A549 (cell line): ENCODE results near the gene MACC1. TPM values are rescaled to one million over a fixed set of nuclear protein-coding genes. Genes with fewer than 3 reads are reported as not detected.

Source experiments
- ATAC-seq, 2 experiments: fragments of 200-7000 bp in 1 of 2; fragments of >200 bp in 1 of 2; cut with Nextera tagmentation in 1 of 2; cut with Tn5 transposase in 1 of 2; 3 replicates each; pipeline versions ENCODE4 v1.8.0 to v1.9.1; 2018 to 2020; ENCODE audit warnings: mild to moderate bottlenecking in 1 of 2, moderate library complexity in 1 of 2
- CTCF ChIA-PET: fragments of 300-600 bp; sonication (Branson Sonifier 250); formaldehyde crosslinking; extraction: SDS; loops from one replicate; lab custom pipeline; 2021; ENCODE audit warnings: antibody characterized with exemption, inconsistent platforms; lab: Yijun Ruan, JAX
- POLR2A ChIA-PET: fragments of 350-600 bp; formaldehyde crosslinking; extraction: SDS; loops from one replicate; lab custom pipeline; 2021; ENCODE audit warnings: antibody characterized with exemption, inconsistent platforms; lab: Yijun Ruan, JAX
- DNase-seq, 2 experiments: peaks; one replicate each; pipeline versions ENCODE4 v3.0.0 to v3.0.0-alpha.2; 2011 to 2016; ENCODE audit warnings: low read depth in 1 of 2, low spot score in 1 of 2
- FAIRE-seq: peaks from 2 replicates; lab custom pipeline; 2011; peaks lifted over from hg19 to GRCh38; lab: Jason Lieb, UNC
- H3K27ac ChIP-seq, 2 experiments: fragments of >200 bp; sonication (Bioruptor Twin); formaldehyde crosslinking; 3 replicates each; pipeline ENCODE4 v1.5.1; 2016 to 2017
- H3K4me1 ChIP-seq: fragments of >200 bp; sonication (Bioruptor Twin); formaldehyde crosslinking; 3 replicates; pipeline ENCODE4 v1.6.1; 2016
- H3K4me2 ChIP-seq: fragments of >200 bp; sonication (Bioruptor Twin); formaldehyde crosslinking; 3 replicates; pipeline ENCODE4 v1.6.1; 2016
- H3K4me3 ChIP-seq: fragments of >200 bp; sonication (Bioruptor Twin); formaldehyde crosslinking; 3 replicates; pipeline ENCODE4 v1.5.1; 2016
- H3K9me3 ChIP-seq: fragments of >200 bp; sonication (Bioruptor Twin); formaldehyde crosslinking; 3 replicates; pipeline ENCODE4 v1.6.1; 2016
- CBX2 ChIP-seq: fragments of 200-600 bp; sonication (generic); IDR thresholded peaks from 2 replicates; pipeline ENCODE4 v1.6.1; 2016; ENCODE audit warnings: low read depth, mild to moderate bottlenecking, borderline replicate concordance
- CBX8 ChIP-seq: fragments of 200-600 bp; sonication (generic); IDR thresholded peaks from 2 replicates; pipeline ENCODE4 v1.6.1; 2016
- CHD2 ChIP-seq: fragments of 150-350 bp; IDR thresholded peaks from 2 replicates; pipeline ENCODE4 v1.6.1; 2014; ENCODE audit warnings: low read length; ENCODE audit not compliant: partially characterized antibody
- CHD4 ChIP-seq: fragments of 200-600 bp; sonication (generic); IDR thresholded peaks from 2 replicates; pipeline ENCODE4 v1.6.1; 2016; ENCODE audit warnings: antibody characterized with exemption, mild to moderate bottlenecking, borderline replicate concordance
- CTCF ChIP-seq: fragments of >200 bp; sonication (Bioruptor Twin); formaldehyde crosslinking; IDR thresholded peaks from 3 replicates; pipeline ENCODE4 v1.5.1; 2016
- EHMT2 ChIP-seq: fragments of 200-600 bp; sonication (generic); IDR thresholded peaks from 2 replicates; pipeline ENCODE4 v1.6.1; 2016; ENCODE audit warnings: antibody characterized with exemption, low read depth, mild to moderate bottlenecking, moderate library complexity
- FOXS1 ChIP-seq: fragments of 250-450 bp; sonication (Bioruptor Pico); IDR thresholded peaks from 2 replicates; pipeline ENCODE4 v1.5.0; 2020; ENCODE audit warnings: mild to moderate bottlenecking, moderate library complexity
- GATA3 ChIP-seq: IDR thresholded peaks from 2 replicates; pipeline ENCODE4 v1.6.1; 2012; ENCODE audit warnings: borderline replicate concordance
- HOXB5 ChIP-seq: fragments of 250-450 bp; sonication (Bioruptor Pico); IDR thresholded peaks from 2 replicates; pipeline ENCODE4 v1.5.0; 2020; ENCODE audit warnings: mild to moderate bottlenecking, moderate library complexity
- JUNB ChIP-seq: fragments of >200 bp; sonication (Bioruptor Twin); formaldehyde crosslinking; IDR thresholded peaks from 2 replicates; pipeline ENCODE4 v1.6.1; 2016
- MAFK ChIP-seq: fragments of 450-650 bp; IDR thresholded peaks from 2 replicates; pipeline ENCODE4 v1.6.1; 2014; ENCODE audit not compliant: partially characterized antibody
- NFE2L2 ChIP-seq: fragments of 150-350 bp; conservative IDR thresholded peaks from 2 replicates; pipeline ENCODE4 v1.6.1; 2014; ENCODE audit warnings: low read length
- NPAS2 ChIP-seq: fragments of 250-450 bp; sonication (Bioruptor Pico); IDR thresholded peaks from 2 replicates; pipeline ENCODE4 v1.8.0; 2022; ENCODE audit warnings: mild to moderate bottlenecking, moderate library complexity, borderline replicate concordance
- POLR2A ChIP-seq: IDR thresholded peaks from 2 replicates; pipeline ENCODE4 v1.6.1; 2012; ENCODE audit warnings: mild to moderate bottlenecking, low read length
- RAD21 ChIP-seq, 2 experiments: fragments of >200 bp in 1 of 2; sonication (Bioruptor Twin) in 1 of 2; formaldehyde crosslinking in 1 of 2; IDR thresholded peaks in 1 of 2; conservative IDR thresholded peaks in 1 of 2; 2 replicates in 1 of 2; 3 replicates in 1 of 2; pipeline ENCODE4 v1.6.1; 2012 to 2018; ENCODE audit warnings: inconsistent platforms in 1 of 2
- SMC3 ChIP-seq: fragments of >200 bp; sonication (Bioruptor Twin); formaldehyde crosslinking; IDR thresholded peaks from 3 replicates; pipeline ENCODE4 v1.6.1; 2018; ENCODE audit warnings: inconsistent platforms
- WGBS: methylation state at CpG from one replicate; pipeline ENCODE4 v1.1.6; 2017; ENCODE audit errors: missing lambda C conversion rate; 5-methylcytosine and 5-hydroxymethylcytosine counted together
- polyA plus RNA-seq, 4 experiments: library from polyadenylated mRNA; depleted of rRNA in 3 of 4; stranded (reverse); fragments of >200 nt; fragmentation: RNase III in 1 of 4; extraction: RNeasy Plus Mini Kit Qiagen cat#74134 plus additional on column Dnase treatment in 1 of 4; gene quantifications; 2 replicates in 3 of 4; 3 replicates in 1 of 4; pipeline ENCODE4 v1.2.3, GENCODE V29; 2011 to 2017
- TF ChIP-seq, protein P1 (sequence below): fragments of >200 bp; sonication (Bioruptor Twin); formaldehyde crosslinking; IDR thresholded peaks from 2 replicates; pipeline ENCODE4 v1.6.1; 2016
- TF ChIP-seq, protein P2 (sequence below): fragments of >200 bp; sonication (Bioruptor Twin); formaldehyde crosslinking; IDR thresholded peaks from 3 replicates; pipeline ENCODE4 v1.6.1; 2016

MACC1 gene
- polyA plus RNA-seq, 2 of the 4 experiments (the other 2 are of a cell fraction): 0.01 TPM; not detected in 1

DNA sequence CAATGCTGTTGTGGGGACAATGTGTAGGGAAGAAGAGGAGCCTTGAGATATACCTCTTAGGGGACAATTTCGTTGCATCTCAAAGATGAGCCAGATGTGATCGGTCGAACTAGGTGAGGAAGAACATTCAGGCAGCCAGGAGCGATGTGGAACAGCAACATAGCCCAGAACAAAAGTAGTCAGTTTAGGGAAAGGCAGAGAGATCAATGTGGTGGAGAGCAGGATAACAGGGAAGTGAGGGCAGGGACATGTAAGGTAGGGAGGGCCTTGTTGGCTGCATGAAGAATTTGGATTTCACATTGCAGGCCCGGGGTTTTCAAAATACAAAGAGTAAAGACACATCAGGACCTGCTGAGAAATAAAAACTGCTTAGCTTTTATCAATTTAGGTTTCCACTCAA, 29.1 kb upstream of the MACC1 start:
- DNase-seq: no peak
- H3K27ac ChIP-seq: no peak overlapping the region
- POLR2A ChIA-PET: no interaction called here
- H3K9me3 ChIP-seq: no peaks in the 10 kb centered on the region
- ATAC-seq: no peak
- CTCF ChIA-PET: no interaction called here
- WGBS: 49% methylated on average over 5 of the region's 5 CpGs
- FAIRE-seq: no peak
- no peak overlapping the region for H3K4me3 ChIP-seq
- H3K4me1 ChIP-seq: no peaks in the 10 kb centered on the region
- H3K4me2 ChIP-seq: no peak overlapping the region
- TF ChIP-seq GATA3: no peak
- no peak for TF ChIP-seq FOXS1 (CRISPR knock-in tag)
- TF ChIP-seq, protein P1, sequence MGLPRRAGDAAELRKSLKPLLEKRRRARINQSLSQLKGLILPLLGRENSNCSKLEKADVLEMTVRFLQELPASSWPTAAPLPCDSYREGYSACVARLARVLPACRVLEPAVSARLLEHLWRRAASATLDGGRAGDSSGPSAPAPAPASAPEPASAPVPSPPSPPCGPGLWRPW: no peak
- TF ChIP-seq POLR2A: no peak
- TF ChIP-seq NFE2L2: no peak
- no peak for TF ChIP-seq RAD21 (conservative IDR thresholded peaks at IDR 0.05 in 1 of 2, IDR thresholded peaks at IDR 0.05 in 1 of 2)
- TF ChIP-seq, protein P2, sequence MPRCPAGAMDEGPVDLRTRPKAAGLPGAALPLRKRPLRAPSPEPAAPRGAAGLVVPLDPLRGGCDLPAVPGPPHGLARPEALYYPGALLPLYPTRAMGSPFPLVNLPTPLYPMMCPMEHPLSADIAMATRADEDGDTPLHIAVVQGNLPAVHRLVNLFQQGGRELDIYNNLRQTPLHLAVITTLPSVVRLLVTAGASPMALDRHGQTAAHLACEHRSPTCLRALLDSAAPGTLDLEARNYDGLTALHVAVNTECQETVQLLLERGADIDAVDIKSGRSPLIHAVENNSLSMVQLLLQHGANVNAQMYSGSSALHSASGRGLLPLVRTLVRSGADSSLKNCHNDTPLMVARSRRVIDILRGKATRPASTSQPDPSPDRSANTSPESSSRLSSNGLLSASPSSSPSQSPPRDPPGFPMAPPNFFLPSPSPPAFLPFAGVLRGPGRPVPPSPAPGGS: no peak
- no peak for TF ChIP-seq CBX2
- no peak for TF ChIP-seq EHMT2
- no peak for TF ChIP-seq SMC3
- TF ChIP-seq HOXB5 (CRISPR knock-in tag): no peak
- TF ChIP-seq, all 56 proteins: peak for 0

- ChIA-PET POLR2A (no interaction called here), CTCF (no interaction called here)
- no peak overlapping the region for H3K4me2 ChIP-seq
- no peak overlapping the region for H3K4me3 ChIP-seq
- no peak for DNase-seq
- no peaks in the 10 kb centered on the region for H3K4me1 ChIP-seq
- ATAC-seq: no peak
- FAIRE-seq: no peak
- 44% methylated on average over 3 of the region's 3 CpGs for WGBS
- TF ChIP-seq MAFK (no peak), HOXB5 (CRISPR knock-in tag) (no peak), CHD2 (no peak)
- no peaks in the 10 kb centered on the region for H3K9me3 ChIP-seq
- H3K27ac ChIP-seq: no peak overlapping the region
Measured at GRCh38 chr7:20244334-20245120, 27.3 kb upstream of the MACC1 start.

GRCh38 chr7:20241911-20242261, 24.7 kb upstream of the MACC1 start:
- DNase-seq: no peak
- TF ChIP-seq SMC3: no peak
- no peak for TF ChIP-seq CHD4
- no peak for TF ChIP-seq CBX8
- TF ChIP-seq NPAS2 (CRISPR knock-in tag): no peak
- TF ChIP-seq JUNB: no peak
- TF ChIP-seq CTCF: no peak
- TF ChIP-seq, all 56 proteins: peak for 0
- H3K9me3 ChIP-seq: no peaks in the 10 kb centered on the region
- no peak for ATAC-seq
- POLR2A ChIA-PET: interaction anchor here (0.6 kb wide), 1 partner anchor 512 kb away, joined by 4 read pairs; no protein-coding TSS in a partner anchor
- H3K4me1 ChIP-seq: no peaks in the 10 kb centered on the region
- H3K27ac ChIP-seq: no peak overlapping the region
- 50% methylated on average over 2 of the region's 2 CpGs for WGBS
- H3K4me2 ChIP-seq: no peak overlapping the region
- CTCF ChIA-PET: no interaction called here
- FAIRE-seq: no peak
- H3K4me3 ChIP-seq: no peak overlapping the region
